Measurements from ENCODE around the gene CDK5RAP2.
A peak's percentile ranks its signal among the peaks of the same experiment; 100 is the strongest.
"Not testable (repeated sequence)": the region's sequence is repeated elsewhere in the genome, so short reads cannot be mapped to it uniquely, and the experiment has no call there.

CDK5RAP2 gene

GRCh38 chr9:120478208-120478607 lies 101.8 kb downstream of the CDK5RAP2 start:
- FAIRE-seq (no peak), DNase-seq (ENCODE audit: insufficient read length, low spot score) (no peak)

- FAIRE-seq, result no peak
These were observed 102.4 kb downstream of the CDK5RAP2 start for GRCh38 chr9:120477534-120478001.

GRCh38 chr9:120475341-120475740 lies 104.6 kb downstream of the CDK5RAP2 start:
- no peak for FAIRE-seq
- no peak for DNase-seq (ENCODE audit: insufficient read length, low spot score)

More at GRCh38 chr9:120477534-120478001, 102.4 kb downstream of the CDK5RAP2 start:
- peak; percentile 35 for DNase-seq (ENCODE audit: insufficient read length, low spot score)

GRCh38 chr9:120474591-120475243 lies 105.2 kb downstream of the CDK5RAP2 start:
- FAIRE-seq (no peak), DNase-seq (ENCODE audit: insufficient read length, low spot score) (no peak)

GRCh38 chr9:120473608-120474007 lies 106.4 kb downstream of the CDK5RAP2 start:
- no peak for FAIRE-seq
- DNase-seq (ENCODE audit: insufficient read length, low spot score), result no peak

GRCh38 chr9:120465685-120466407 lies 114.1 kb downstream of the CDK5RAP2 start:
- no peak for DNase-seq (ENCODE audit: insufficient read length, low spot score)
- no peak for FAIRE-seq

- FAIRE-seq (no peak), DNase-seq (ENCODE audit: insufficient read length, low spot score) (no peak)
These were observed 115.0 kb downstream of the CDK5RAP2 start for GRCh38 chr9:120464887-120465421.

GRCh38 chr9:120464176-120464886 lies 115.6 kb downstream of the CDK5RAP2 start:
- no peak for FAIRE-seq
- DNase-seq (ENCODE audit: insufficient read length, low spot score), result no peak

- DNase-seq (ENCODE audit: insufficient read length, low spot score) (no peak), FAIRE-seq (no peak)
These were observed 116.2 kb downstream of the CDK5RAP2 start for GRCh38 chr9:120463765-120464164.

GRCh38 chr9:120461677-120462076 lies 118.3 kb downstream of the CDK5RAP2 start:
- FAIRE-seq; DNase-seq (ENCODE audit: insufficient read length, low spot score): not testable (repeated sequence)

GRCh38 chr9:120456218-120456617 lies 123.7 kb downstream of the CDK5RAP2 start:
- no peak for FAIRE-seq
- no peak for DNase-seq (ENCODE audit: insufficient read length, low spot score)

- no peak for DNase-seq (ENCODE audit: insufficient read length, low spot score)
- FAIRE-seq, result no peak
These were observed 125.5 kb downstream of the CDK5RAP2 start for GRCh38 chr9:120454467-120454866.

- no peak for DNase-seq (ENCODE audit: insufficient read length, low spot score)
- FAIRE-seq, result no peak
These were observed 126.2 kb downstream of the CDK5RAP2 start for GRCh38 chr9:120453792-120454191.

- DNase-seq (ENCODE audit: insufficient read length, low spot score), result no peak
- FAIRE-seq, result no peak
These were observed 127.3 kb downstream of the CDK5RAP2 start for GRCh38 chr9:120452631-120453030.

- DNase-seq (ENCODE audit: insufficient read length, low spot score), result no peak
- no peak for FAIRE-seq
These were observed 129.1 kb downstream of the CDK5RAP2 start for GRCh38 chr9:120450916-120451315.

GRCh38 chr9:120449566-120449965 lies 130.4 kb downstream of the CDK5RAP2 start:
- no peak for FAIRE-seq
- DNase-seq (ENCODE audit: insufficient read length, low spot score), result no peak

GRCh38 chr9:120447959-120448500 lies 131.9 kb downstream of the CDK5RAP2 start:
- no peak for DNase-seq (ENCODE audit: insufficient read length, low spot score)
- no peak for FAIRE-seq

GRCh38 chr9:120446671-120447070 lies 133.3 kb downstream of the CDK5RAP2 start:
- FAIRE-seq (no peak), DNase-seq (ENCODE audit: insufficient read length, low spot score) (no peak)

- FAIRE-seq (no peak), DNase-seq (ENCODE audit: insufficient read length, low spot score) (no peak)
These were observed 136.0 kb downstream of the CDK5RAP2 start for GRCh38 chr9:120443976-120444375.

- no peak for DNase-seq (ENCODE audit: insufficient read length, low spot score)
- FAIRE-seq, result no peak
These were observed 136.5 kb downstream of the CDK5RAP2 start for GRCh38 chr9:120443489-120443888.
